CD4-positive, alpha-beta T cell treated with Interferon alpha-2 for 1 hour (primary cell): ENCODE measurements around the gene LRMDA.

Experiments used
- DNase-seq, 2 donors: peaks; one replicate each; pipeline ENCODE4 v3.0.0-alpha.2; 2020 to 2022

The LRMDA gene

DNA sequence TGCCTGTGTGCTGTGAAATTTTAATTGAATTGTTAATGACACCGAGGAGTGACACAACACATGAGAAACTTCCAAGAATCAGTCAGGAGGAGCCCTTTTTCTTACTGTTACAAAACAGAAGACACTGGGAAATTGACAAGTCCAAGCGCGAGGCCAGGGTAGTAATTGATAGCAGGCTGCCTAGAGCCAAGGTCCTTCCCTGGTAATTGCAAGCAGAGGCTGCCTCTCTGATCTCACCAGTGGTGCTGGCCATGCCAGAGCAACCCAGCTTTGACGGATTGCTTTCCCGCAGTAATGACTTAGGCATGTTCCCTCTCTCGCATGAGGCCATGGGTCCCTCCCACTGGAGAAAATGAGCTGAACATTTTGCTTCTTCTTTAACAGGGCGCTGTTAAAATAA lies 111.5 kb downstream of the LRMDA start:
- no peak for DNase-seq

DNA sequence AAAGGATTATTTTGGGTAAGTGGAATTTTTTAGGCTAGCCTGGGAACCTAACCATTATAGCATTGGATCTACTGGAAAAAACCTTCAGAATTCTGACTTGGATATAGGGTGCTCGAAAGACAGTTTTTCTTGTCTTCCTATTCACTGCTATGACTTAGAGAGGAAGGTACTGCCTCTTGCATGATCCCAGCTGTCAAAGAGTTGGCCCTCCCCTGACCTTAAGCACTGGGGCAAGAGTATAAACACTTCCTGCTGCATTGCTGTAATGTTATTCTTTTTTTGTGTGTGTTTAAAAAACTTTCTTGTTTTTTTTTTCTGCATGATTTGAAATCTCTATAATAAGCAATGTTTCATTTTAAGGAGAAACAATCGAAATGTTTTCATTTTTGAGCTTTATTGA lies 113.0 kb downstream of the LRMDA start:
- no peak for DNase-seq

DNA sequence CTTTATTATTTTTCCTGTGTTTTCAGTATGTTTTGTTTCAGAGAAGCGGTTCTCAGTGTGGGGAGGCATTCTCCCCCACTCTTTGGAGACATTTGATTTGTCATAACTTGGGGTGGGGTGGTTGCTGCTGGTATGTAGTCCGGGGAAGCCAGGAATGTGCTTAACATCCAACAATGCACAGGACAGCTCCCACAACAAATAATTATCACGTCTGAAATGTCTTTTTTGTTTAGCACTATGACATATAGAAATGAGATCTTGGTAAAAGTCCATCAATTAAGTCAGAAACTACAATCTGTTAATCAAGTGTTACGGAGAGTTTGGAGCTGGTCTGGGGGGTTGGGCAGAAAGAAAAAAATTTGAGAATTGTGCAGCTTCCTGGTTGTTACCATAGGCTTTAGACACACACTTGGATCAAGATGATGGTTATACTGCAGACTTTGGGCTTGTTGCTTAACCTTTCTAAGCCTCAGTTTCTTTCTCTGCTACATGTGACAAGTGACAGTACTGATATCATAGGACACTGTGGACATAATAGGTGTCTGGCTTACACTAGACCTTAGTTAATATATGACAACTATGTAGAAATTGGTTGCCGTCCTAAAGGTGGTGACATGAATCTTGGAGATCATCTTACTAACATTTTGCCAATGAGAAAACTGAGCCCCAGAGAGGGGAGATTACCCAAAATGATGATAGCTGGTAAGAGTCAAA lies 113.7 kb downstream of the LRMDA start:
- DNase-seq, result no peak

DNA sequence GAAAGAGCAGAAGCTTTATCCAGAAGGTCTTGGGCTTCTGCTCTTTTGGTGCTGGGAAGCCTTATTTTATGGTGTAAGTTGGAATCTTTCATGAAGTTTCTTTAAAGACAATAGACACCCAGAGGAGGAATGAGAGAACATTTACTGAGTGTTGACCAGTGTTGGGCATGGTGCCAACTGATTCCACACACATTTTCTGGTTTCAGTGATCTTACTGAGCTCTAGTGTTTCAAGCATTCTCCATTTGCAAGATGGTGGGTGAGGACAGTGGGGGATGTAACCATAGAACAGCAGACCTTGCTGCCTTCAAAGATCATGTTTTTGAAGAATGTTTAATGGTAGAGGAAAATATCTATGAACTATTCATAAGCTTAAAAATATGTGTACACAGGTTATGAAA lies 114.6 kb downstream of the LRMDA start:
- DNase-seq, result no peak

- no peak for DNase-seq
Measured at GRCh38 chr10:75547391-75548298, 116.2 kb downstream of the LRMDA start.

- DNase-seq, result no peak
Measured at GRCh38 chr10:75548356-75548755, 116.9 kb downstream of the LRMDA start.

GRCh38 chr10:75550191-75550590 lies 118.8 kb downstream of the LRMDA start:
- DNase-seq, result no peak

GRCh38 chr10:75552171-75552570 lies 120.7 kb downstream of the LRMDA start:
- no peak for DNase-seq

GRCh38 chr10:75553550-75553949 lies 122.1 kb downstream of the LRMDA start:
- no peak for DNase-seq

- no peak for DNase-seq
Measured at GRCh38 chr10:75555323-75555722, 123.9 kb downstream of the LRMDA start.

- no peak for DNase-seq
Measured at GRCh38 chr10:75556320-75556719, 124.9 kb downstream of the LRMDA start.

GRCh38 chr10:75565286-75566251 lies 134.1 kb downstream of the LRMDA start:
- no peak for DNase-seq

DNA sequence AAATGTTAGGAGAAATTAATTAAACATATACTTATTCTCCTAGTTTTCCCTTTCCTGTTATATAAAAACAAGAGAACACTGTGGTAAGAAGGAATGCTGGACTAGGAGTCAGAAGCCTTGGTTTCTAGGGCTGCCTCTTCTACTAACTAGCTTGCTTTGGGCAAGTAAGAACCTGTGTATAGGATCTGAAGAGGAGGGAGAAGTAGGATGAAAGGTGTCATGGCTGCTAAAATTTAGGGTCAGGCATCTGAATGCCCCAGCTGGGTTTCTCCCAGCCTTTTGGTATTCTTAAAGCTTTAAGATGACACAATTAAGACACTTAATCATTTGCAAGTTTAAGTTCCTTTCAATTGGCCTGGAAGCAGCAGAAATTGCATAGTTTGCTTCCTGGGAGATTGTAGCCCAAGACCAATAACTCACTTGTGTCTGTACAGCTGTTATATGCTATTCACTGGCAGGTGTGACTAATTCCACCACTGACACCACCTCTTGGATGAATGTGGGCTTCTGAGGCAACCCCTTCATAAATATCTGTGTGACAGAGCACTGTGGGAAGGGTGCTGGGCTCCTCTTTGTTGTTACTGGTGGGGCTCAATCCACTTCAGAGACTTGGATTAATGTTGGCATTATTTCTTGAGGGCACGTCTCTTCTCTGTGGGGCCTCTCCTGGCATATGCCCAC lies 137.2 kb downstream of the LRMDA start:
- no peak for DNase-seq

GRCh38 chr10:75569506-75569905 lies 138.1 kb downstream of the LRMDA start:
- no peak for DNase-seq

- DNase-seq, result no peak
Measured at GRCh38 chr10:75572478-75572877, 141.1 kb downstream of the LRMDA start.

GRCh38 chr10:75575940-75576339 lies 144.5 kb downstream of the LRMDA start:
- DNase-seq, result no peak

- no peak for DNase-seq
Measured at GRCh38 chr10:75582102-75582501, 150.7 kb downstream of the LRMDA start.

GRCh38 chr10:75585294-75585693 lies 153.9 kb downstream of the LRMDA start:
- DNase-seq, result no peak

- DNase-seq, result no peak
Measured at GRCh38 chr10:75586814-75587213, 155.4 kb downstream of the LRMDA start.

- DNase-seq, result no peak
Measured at GRCh38 chr10:75588031-75588430, 156.6 kb downstream of the LRMDA start.

DNA sequence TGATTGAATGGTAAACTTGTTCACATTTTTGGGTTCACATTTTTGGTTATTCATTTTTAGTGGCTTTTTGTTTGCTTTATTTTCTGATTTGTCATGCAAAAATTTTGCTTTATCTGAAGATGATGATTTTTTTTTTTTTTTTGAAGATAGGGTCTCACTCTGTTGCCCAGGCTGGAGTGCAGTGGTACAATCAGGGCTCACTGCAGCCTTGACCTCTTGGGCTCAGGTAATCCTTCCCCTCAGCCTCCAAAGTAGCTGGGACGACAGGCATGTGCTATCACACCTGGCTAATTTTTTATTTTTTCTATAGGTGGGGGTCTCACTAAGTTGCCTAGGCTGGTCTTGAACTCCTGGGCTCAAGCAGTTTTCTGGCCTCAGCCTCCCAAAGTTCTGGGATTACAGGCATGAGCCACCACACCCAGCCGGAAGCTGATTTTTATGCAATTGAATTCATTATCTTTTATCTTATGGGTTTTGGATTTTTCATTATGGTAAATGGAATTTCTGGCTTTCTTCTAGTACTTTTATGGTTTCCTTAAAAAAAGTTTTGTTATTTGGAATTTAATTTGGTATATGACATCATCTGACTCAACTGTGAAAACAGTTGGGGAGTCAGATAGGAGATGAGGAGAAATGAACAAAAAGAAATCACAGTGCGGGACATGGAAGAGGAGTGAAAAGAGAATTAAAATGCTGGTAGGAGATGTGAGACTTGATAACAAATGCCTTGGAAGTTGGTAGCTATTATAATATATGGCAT lies 158.7 kb downstream of the LRMDA start:
- DNase-seq, result no peak
